ENCODE data around the gene PCBP1.
"Not testable (repeated sequence)": the region's sequence is repeated elsewhere in the genome, so short reads cannot be mapped to it uniquely, and the experiment has no call there.

The PCBP1 gene

GRCh38 chr2:70132244-70133126 lies 45.2 kb downstream of the PCBP1 start:
- WGBS: 61% methylated on average over 8 of the region's 8 CpGs
- peak overlapping the region; percentile 54; the same call in 1 of the 2 replicates for H3K9ac ChIP-seq (ENCODE audit: low read depth, low read length)
- peak overlapping the region; percentile 57 for H3K27ac ChIP-seq (ENCODE audit: low read depth, low read length)
- no peak overlapping the region for H3K4me3 ChIP-seq (ENCODE audit: low read length)
- H3K4me1 ChIP-seq (ENCODE audit: insufficient read depth, low read length): peaks cover 32% of the 10 kb centered on the region
- no peaks in the 10 kb centered on the region for H3K36me3 ChIP-seq (ENCODE audit: insufficient read depth, low read length)
- no peaks in the 10 kb centered on the region for H3K9me3 ChIP-seq (ENCODE audit: insufficient read depth, low read depth, low read length)
- no peaks in the 10 kb centered on the region for H3K27me3 ChIP-seq (ENCODE audit: insufficient read depth, low read length)

DNA sequence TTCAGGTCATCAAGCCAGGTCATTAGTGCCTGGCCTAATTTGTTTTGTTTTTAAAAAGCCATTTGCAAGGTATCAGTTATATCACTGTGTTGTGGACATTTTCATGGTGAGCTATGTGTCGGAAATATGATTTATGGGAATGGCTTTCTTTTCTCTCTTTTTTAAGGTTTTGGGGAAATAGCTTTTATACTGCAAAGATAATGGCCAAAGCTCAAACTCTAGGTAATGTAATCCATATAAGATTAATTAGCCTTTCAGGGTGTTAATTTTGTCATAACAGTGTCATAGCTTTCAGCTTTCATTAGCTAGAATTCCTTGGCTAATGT lies 45.8 kb downstream of the PCBP1 start:
- no peak overlapping the region for H3K9ac ChIP-seq (ENCODE audit: low read depth, low read length)
- H3K4me1 ChIP-seq (ENCODE audit: insufficient read depth, low read length): peaks cover 26% of the 10 kb centered on the region
- H3K4me3 ChIP-seq (ENCODE audit: low read length): no peak overlapping the region
- H3K9me3 ChIP-seq (ENCODE audit: insufficient read depth, low read depth, low read length): no peaks in the 10 kb centered on the region
- H3K27me3 ChIP-seq (ENCODE audit: insufficient read depth, low read length): no peaks in the 10 kb centered on the region
- H3K36me3 ChIP-seq (ENCODE audit: insufficient read depth, low read length): no peaks in the 10 kb centered on the region
- 85% methylated on average over 1 of the region's 1 CpG for WGBS
- no peak overlapping the region for H3K27ac ChIP-seq (ENCODE audit: low read depth, low read length)

DNA sequence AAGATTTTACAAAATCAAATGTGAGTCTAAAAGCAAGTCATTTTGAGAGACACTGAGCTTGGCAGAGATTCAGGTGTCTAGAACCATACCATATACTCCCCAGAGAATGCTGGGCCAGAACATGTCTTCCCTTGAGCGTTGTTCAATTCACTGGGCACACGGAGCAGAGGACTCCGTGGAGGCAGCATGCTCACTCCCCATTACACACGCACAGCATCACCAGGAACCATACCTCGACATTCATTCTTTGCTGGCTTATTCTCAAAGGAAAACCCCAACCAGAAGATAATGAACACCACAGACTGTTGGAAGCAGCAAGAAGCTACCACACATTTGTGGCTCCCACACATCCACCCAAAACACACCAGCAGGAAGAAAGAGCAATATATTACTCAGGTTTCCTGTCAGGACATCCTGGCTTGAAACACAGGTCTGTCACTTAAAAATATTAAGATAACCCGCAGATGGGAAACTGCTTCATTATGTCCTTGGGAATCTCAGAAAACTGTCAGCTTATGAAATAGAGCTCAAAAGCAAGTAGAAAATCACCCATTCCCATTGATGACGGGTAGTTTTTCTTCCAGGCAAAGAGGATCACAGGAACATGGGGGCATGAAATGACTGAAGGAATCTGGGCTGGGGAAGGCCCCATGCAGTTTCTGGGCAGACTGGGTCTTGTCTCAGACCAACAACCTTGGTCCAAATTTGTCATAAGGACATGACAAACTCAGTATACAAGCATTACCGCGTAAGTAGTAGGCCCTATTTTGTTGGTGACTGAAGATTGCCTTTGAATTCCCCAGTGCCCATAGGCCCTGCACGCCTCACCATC lies 46.4 kb downstream of the PCBP1 start:
- H3K9me3 ChIP-seq (ENCODE audit: insufficient read depth, low read depth, low read length): no peaks in the 10 kb centered on the region
- H3K4me3 ChIP-seq (ENCODE audit: low read length): no peak overlapping the region
- 94% methylated on average over 10 of the region's 10 CpGs for WGBS
- no peaks in the 10 kb centered on the region for H3K27me3 ChIP-seq (ENCODE audit: insufficient read depth, low read length)
- no peaks in the 10 kb centered on the region for H3K36me3 ChIP-seq (ENCODE audit: insufficient read depth, low read length)
- no peak overlapping the region for H3K9ac ChIP-seq (ENCODE audit: low read depth, low read length)
- no peak overlapping the region for H3K27ac ChIP-seq (ENCODE audit: low read depth, low read length)
- H3K4me1 ChIP-seq (ENCODE audit: insufficient read depth, low read length): peaks cover 23% of the 10 kb centered on the region

- H3K9me3 ChIP-seq (ENCODE audit: insufficient read depth, low read depth, low read length); H3K27me3 ChIP-seq (ENCODE audit: insufficient read depth, low read length); H3K9ac ChIP-seq (ENCODE audit: low read depth, low read length); H3K4me3 ChIP-seq (ENCODE audit: low read length); H3K36me3 ChIP-seq (ENCODE audit: insufficient read depth, low read length); H3K27ac ChIP-seq (ENCODE audit: low read depth, low read length): not testable (repeated sequence)
- 96% methylated on average over 10 of the region's 10 CpGs for WGBS
- peaks cover 23% of the 10 kb centered on the region for H3K4me1 ChIP-seq (ENCODE audit: insufficient read depth, low read length)
These were observed 47.2 kb downstream of the PCBP1 start for GRCh38 chr2:70134323-70134983.
